Measurements from ENCODE around the gene INO80E.

The INO80E gene

GRCh38 chr16:29990883-29991570 is 5.0 kb upstream of the INO80E start:
- peaks cover 9 to 13% of the 10 kb centered on the region in 2 donors for H3K4me1 Mint-ChIP-seq (ENCODE audit: low read depth in 2 of 2)
- no peaks in the 10 kb centered on the region for H3K9me3 Mint-ChIP-seq
- no peak overlapping the region for H3K27ac Mint-ChIP-seq
- no peak overlapping the region for H3K4me3 Mint-ChIP-seq
- H3K36me3 Mint-ChIP-seq (ENCODE audit: insufficient read depth) = peaks cover 35% of the 10 kb centered on the region
- H3K27me3 Mint-ChIP-seq = no peaks in the 10 kb centered on the region
- DNase-seq (no peak), ATAC-seq (replicated peaks) (no peak)

GRCh38 chr16:29991571-29991904 is 4.5 kb upstream of the INO80E start:
- no peaks in the 10 kb centered on the region for H3K9me3 Mint-ChIP-seq
- no peak overlapping the region for H3K4me3 Mint-ChIP-seq
- no peaks in the 10 kb centered on the region for H3K27me3 Mint-ChIP-seq
- peaks cover 14 to 18% of the 10 kb centered on the region in 2 donors for H3K4me1 Mint-ChIP-seq (ENCODE audit: low read depth in 2 of 2)
- ATAC-seq (replicated peaks) = no peak
- no peak overlapping the region for H3K27ac Mint-ChIP-seq
- DNase-seq = no peak
- peaks cover 36% of the 10 kb centered on the region for H3K36me3 Mint-ChIP-seq (ENCODE audit: insufficient read depth)

- no peak for DNase-seq
- Mint-ChIP-seq H3K36me3 (ENCODE audit: insufficient read depth) (peaks cover 36% of the 10 kb centered on the region), H3K4me1 (ENCODE audit: low read depth in 2 of 2) (peaks cover 19 to 23% of the 10 kb centered on the region in 2 donors), H3K9me3 (no peaks in the 10 kb centered on the region), H3K27me3 (no peaks in the 10 kb centered on the region), H3K4me3 (peak overlapping the region in 1 of 2 donors; percentile 14), H3K27ac (peak overlapping the region; percentile 60 to 76)
- ATAC-seq (replicated peaks) = no peak
These were observed 3.6 kb upstream of the INO80E start for GRCh38 chr16:29992344-29992967.

GRCh38 chr16:29993191-29993902 is 2.7 kb upstream of the INO80E start:
- H3K9me3 Mint-ChIP-seq = no peaks in the 10 kb centered on the region
- DNase-seq = no peak
- ATAC-seq (replicated peaks) = no peak
- H3K27ac Mint-ChIP-seq = peak overlapping the region in 1 of 2 donors; percentile 98
- H3K4me1 Mint-ChIP-seq (ENCODE audit: low read depth in 2 of 2) = peaks cover 19 to 23% of the 10 kb centered on the region in 2 donors
- H3K36me3 Mint-ChIP-seq (ENCODE audit: insufficient read depth) = peaks cover 33% of the 10 kb centered on the region
- no peaks in the 10 kb centered on the region for H3K27me3 Mint-ChIP-seq
- peak overlapping the region in 1 of 2 donors; percentile 5 for H3K4me3 Mint-ChIP-seq

GRCh38 chr16:29993903-29994599 is 2.0 kb upstream of the INO80E start:
- ATAC-seq (replicated peaks) (no peak), DNase-seq (no peak)
- Mint-ChIP-seq H3K4me1 (ENCODE audit: low read depth in 2 of 2) (peaks cover 22 to 24% of the 10 kb centered on the region in 2 donors), H3K36me3 (ENCODE audit: insufficient read depth) (peaks cover 36% of the 10 kb centered on the region), H3K27me3 (no peaks in the 10 kb centered on the region), H3K9me3 (no peaks in the 10 kb centered on the region), H3K27ac (peak overlapping the region in 1 of 2 donors; percentile 98), H3K4me3 (peak overlapping the region; percentile 96 to 99)

GRCh38 chr16:29994600-29995323 is 1.3 kb upstream of the INO80E start:
- no peaks in the 10 kb centered on the region for H3K27me3 Mint-ChIP-seq
- ATAC-seq (replicated peaks) = no peak

GRCh38 chr16:29995324-29995910 is 624 bp upstream of the INO80E start, which contains the start of gene HIRIP3:
HIRIP3 (minus strand) TSS chr16:29995617; CDS start chr16:29995605, 12 bp downstream.
- H3K4me3 Mint-ChIP-seq = peak within 1 kb of the TSS; percentile 96 to 99
- peaks cover 34% of the 10 kb centered on the region for H3K36me3 Mint-ChIP-seq (ENCODE audit: insufficient read depth)
- peak; percentile 81 to 83 (median 82) for DNase-seq
- peaks cover 25 to 28% of the 10 kb centered on the region in 2 donors for H3K4me1 Mint-ChIP-seq (ENCODE audit: low read depth in 2 of 2)
- ATAC-seq (replicated peaks) = peak; percentile 65
- no peaks in the 10 kb centered on the region for H3K27me3 Mint-ChIP-seq
- H3K9me3 Mint-ChIP-seq = no peaks in the 10 kb centered on the region
- peak within 1 kb of the TSS; percentile 96 to 98 for H3K27ac Mint-ChIP-seq

More at GRCh38 chr16:29994600-29995323, 1.3 kb upstream of the INO80E start:
- Mint-ChIP-seq H3K4me1 (ENCODE audit: low read depth in 2 of 2) (peaks cover 25 to 28% of the 10 kb centered on the region in 2 donors), H3K4me3 (peak overlapping the region; percentile 96 to 99), H3K36me3 (ENCODE audit: insufficient read depth) (peaks cover 34% of the 10 kb centered on the region), H3K9me3 (no peaks in the 10 kb centered on the region), H3K27ac (peak overlapping the region; percentile 96 to 98)
- DNase-seq = no peak

GRCh38 chr16:29996766-29997250 is 767 bp downstream of the INO80E start:
- Mint-ChIP-seq H3K27ac (peak overlapping the region; percentile 72 to 96), H3K36me3 (ENCODE audit: insufficient read depth) (peaks cover 29% of the 10 kb centered on the region), H3K4me3 (peak overlapping the region; percentile 96 to 99), H3K4me1 (ENCODE audit: low read depth in 2 of 2) (peaks cover 25 to 28% of the 10 kb centered on the region in 2 donors), H3K27me3 (no peaks in the 10 kb centered on the region), H3K9me3 (no peaks in the 10 kb centered on the region)
- ATAC-seq (replicated peaks) = no peak
- no peak for DNase-seq

GRCh38 chr16:29999605-30000004 is 3.6 kb downstream of the INO80E start:
- peaks cover 23% of the 10 kb centered on the region for H3K36me3 Mint-ChIP-seq (ENCODE audit: insufficient read depth)
- H3K4me3 Mint-ChIP-seq = no peak overlapping the region
- DNase-seq = no peak
- peaks cover 29 to 30% of the 10 kb centered on the region in 2 donors for H3K4me1 Mint-ChIP-seq (ENCODE audit: low read depth in 2 of 2)
- H3K27ac Mint-ChIP-seq = peak overlapping the region; percentile 55 to 86
- ATAC-seq (replicated peaks) = no peak
- no peaks in the 10 kb centered on the region for H3K27me3 Mint-ChIP-seq
- no peaks in the 10 kb centered on the region for H3K9me3 Mint-ChIP-seq

- Mint-ChIP-seq H3K27ac (peak overlapping the region; percentile 41), H3K27me3 (no peaks in the 10 kb centered on the region), H3K9me3 (no peaks in the 10 kb centered on the region), H3K4me1 (ENCODE audit: low read depth in 2 of 2) (peaks cover 23 to 27% of the 10 kb centered on the region in 2 donors), H3K36me3 (ENCODE audit: insufficient read depth) (peaks cover 12% of the 10 kb centered on the region), H3K4me3 (no peak overlapping the region)
- DNase-seq (no peak), ATAC-seq (replicated peaks) (no peak)
These were observed 4.9 kb downstream of the INO80E start for GRCh38 chr16:30000735-30001631.

GRCh38 chr16:30002614-30003346 is 6.7 kb downstream of the INO80E start:
- no peaks in the 10 kb centered on the region for H3K9me3 Mint-ChIP-seq
- H3K4me1 Mint-ChIP-seq (ENCODE audit: low read depth in 2 of 2) = peaks cover 12 to 17% of the 10 kb centered on the region in 2 donors
- no peak for DNase-seq
- peaks cover 0 to 2% of the 10 kb centered on the region in 2 donors for H3K27me3 Mint-ChIP-seq
- no peak overlapping the region for H3K4me3 Mint-ChIP-seq
- H3K27ac Mint-ChIP-seq = peak overlapping the region in 1 of 2 donors; percentile 74
- ATAC-seq (replicated peaks) = no peak
- peaks cover 8% of the 10 kb centered on the region for H3K36me3 Mint-ChIP-seq (ENCODE audit: insufficient read depth)

Data from effector memory CD8-positive, alpha-beta T cell (primary cell).